ENCODE measurements around the gene AGAP1. TPM values are rescaled to one million over a fixed set of nuclear protein-coding genes. Genes with fewer than 3 reads are reported as not detected.

The AGAP1 gene
- total RNA-seq, 4 donors from 2014 or later = 13.7 to 18.5 (median 17.1) TPM

- no peak for DNase-seq (ENCODE audit: low spot score in 2 of 2)
- no peak overlapping the region for H3K4me3 ChIP-seq (ENCODE audit: low read depth, poor library complexity, severe bottlenecking)
- WGBS, 2 donors = 72 to 73% methylated on average over 12 of the region's 12 CpGs
- TF ChIP-seq POLR2A (IDR thresholded peaks at IDR 0.05) (no peak), CTCF (IDR thresholded peaks at IDR 0.05) (no peak)
- intact Hi-C loops (cut with DNase I; ENCODE audit: low total_unique reads) = no loop called here
Measured at GRCh38 chr2:235636546-235636945, 142.7 kb downstream of the AGAP1 start.

- TF ChIP-seq CTCF (IDR thresholded peaks at IDR 0.05) = no peak
- WGBS, 2 donors = 68 to 76% methylated on average over 7 of the region's 7 CpGs
Measured at GRCh38 chr2:235637896-235638295, 144.1 kb downstream of the AGAP1 start.

GRCh38 chr2:235638541-235639427 lies 144.9 kb downstream of the AGAP1 start:
- DNase-seq (ENCODE audit: low spot score in 2 of 2) = no peak
- intact Hi-C loops (cut with DNase I; ENCODE audit: low total_unique reads) = no loop called here
- TF ChIP-seq CTCF (IDR thresholded peaks at IDR 0.05) = no peak
- TF ChIP-seq POLR2A (IDR thresholded peaks at IDR 0.05) = no peak
- H3K4me3 ChIP-seq (ENCODE audit: low read depth, poor library complexity, severe bottlenecking) = no peak overlapping the region
- 70 to 77% methylated on average over 12 of the region's 12 CpGs for WGBS, 2 donors

More at GRCh38 chr2:235637896-235638295, 144.1 kb downstream of the AGAP1 start:
- no peak overlapping the region for H3K4me3 ChIP-seq (ENCODE audit: low read depth, poor library complexity, severe bottlenecking)
- intact Hi-C loops (cut with DNase I; ENCODE audit: low total_unique reads) = no loop called here
- no peak for DNase-seq (ENCODE audit: low spot score in 2 of 2)

- intact Hi-C loops (cut with DNase I; ENCODE audit: low total_unique reads) = no loop called here
- no peak for TF ChIP-seq POLR2A (IDR thresholded peaks at IDR 0.05)
- no peak for TF ChIP-seq CTCF (IDR thresholded peaks at IDR 0.05)
- DNase-seq (ENCODE audit: low spot score in 2 of 2) = peak; percentile 75 to 93
- no peak overlapping the region for H3K4me3 ChIP-seq (ENCODE audit: low read depth, poor library complexity, severe bottlenecking)
- WGBS, 2 donors = 57 to 62% methylated on average over 8 of the region's 8 CpGs
Measured at GRCh38 chr2:235639428-235639773, 145.6 kb downstream of the AGAP1 start.

- H3K4me3 ChIP-seq (ENCODE audit: low read depth, poor library complexity, severe bottlenecking) = no peak overlapping the region
- intact Hi-C loops (cut with DNase I; ENCODE audit: low total_unique reads) = no loop called here
- WGBS, 2 donors = 83 to 84% methylated on average over 2 of the region's 2 CpGs
- DNase-seq (ENCODE audit: low spot score in 2 of 2) = no peak
- no peak for TF ChIP-seq CTCF (IDR thresholded peaks at IDR 0.05)
- TF ChIP-seq POLR2A (IDR thresholded peaks at IDR 0.05) = no peak
Measured at GRCh38 chr2:235639885-235640284, 146.0 kb downstream of the AGAP1 start.
